H9 (cell line): ENCODE data around the gene ZNF423. TPM values are rescaled to one million over a fixed set of nuclear protein-coding genes. Genes with fewer than 3 reads are reported as not detected.

Experiments
- DNase-seq: peaks from one replicate; pipeline ENCODE4 v3.0.0-alpha.2; 2017
- H2AFZ ChIP-seq: one replicate; pipeline ENCODE4 v1.6.1; 2013; ENCODE audit warnings: mild to moderate bottlenecking, low read length, control low read depth, moderate library complexity
- H2AK5ac ChIP-seq: 2 replicates; pipeline ENCODE4 v1.6.1; 2013; ENCODE audit warnings: low read length, control low read depth, mixed read lengths; ENCODE audit not compliant: insufficient read length
- H2BK120ac ChIP-seq: one replicate; pipeline ENCODE4 v1.6.1; 2013; ENCODE audit warnings: low read depth, mild to moderate bottlenecking, low read length, control low read depth, inconsistent platforms; ENCODE audit not compliant: poor library complexity, severe bottlenecking
- H2BK12ac ChIP-seq: 2 replicates; pipeline ENCODE4 v1.6.1; 2013; ENCODE audit warnings: low read length, control low read depth, mixed read lengths, low read depth; ENCODE audit not compliant: insufficient read length
- H2BK15ac ChIP-seq: 2 replicates; pipeline ENCODE4 v1.6.1; 2013; ENCODE audit warnings: low read depth, low read length, control low read depth
- H2BK20ac ChIP-seq: one replicate; pipeline ENCODE4 v1.6.1; 2013; ENCODE audit warnings: low read depth, mild to moderate bottlenecking, low read length, control low read depth, inconsistent platforms; ENCODE audit not compliant: poor library complexity, severe bottlenecking
- H2BK5ac ChIP-seq: 2 replicates; pipeline ENCODE4 v1.6.1; 2013; ENCODE audit warnings: low read length, control low read depth, mixed read lengths; ENCODE audit not compliant: insufficient read length
- H3K14ac ChIP-seq: 2 replicates; pipeline ENCODE4 v1.6.1; 2013; ENCODE audit warnings: low read length, control low read depth; ENCODE audit not compliant: insufficient read depth
- H3K18ac ChIP-seq: 2 replicates; pipeline ENCODE4 v1.6.1; 2013; ENCODE audit warnings: low read depth, mild to moderate bottlenecking, mixed read lengths, low read length, control low read depth; ENCODE audit not compliant: insufficient read length
- H3K23ac ChIP-seq: 2 replicates; pipeline ENCODE4 v1.6.1; 2013; ENCODE audit warnings: low read length, control low read depth, mixed read lengths, low read depth; ENCODE audit not compliant: insufficient read length
- H3K23me2 ChIP-seq: 2 replicates; pipeline ENCODE4 v1.6.1; 2013; ENCODE audit warnings: low read depth, mild to moderate bottlenecking, mixed read lengths, low read length, control low read depth; ENCODE audit not compliant: insufficient read length, poor library complexity, severe bottlenecking
- H3K27ac ChIP-seq: 2 replicates; pipeline ENCODE4 v1.5.1; 2013; ENCODE audit warnings: low read length, control low read depth, mixed read lengths, low read depth; ENCODE audit not compliant: insufficient read length
- H3K27me3 ChIP-seq: 2 replicates; pipeline ENCODE4 v1.6.1; 2013; ENCODE audit warnings: low read length, control low read depth, inconsistent platforms; ENCODE audit not compliant: insufficient read depth
- H3K4ac ChIP-seq: 2 replicates; pipeline ENCODE4 v1.6.1; 2013; ENCODE audit warnings: low read depth, mild to moderate bottlenecking, control low read depth, inconsistent platforms, low read length, moderate library complexity
- H3K4me1 ChIP-seq: 2 replicates; pipeline ENCODE4 v1.6.1; 2013; ENCODE audit warnings: low read length, control low read depth, inconsistent platforms; ENCODE audit not compliant: insufficient read depth
- H3K4me2 ChIP-seq: 2 replicates; pipeline ENCODE4 v1.6.1; 2013; ENCODE audit warnings: low read length, control low read depth, mixed read lengths; ENCODE audit not compliant: insufficient read length, insufficient read depth
- H3K56ac ChIP-seq: 2 replicates; pipeline ENCODE4 v1.6.1; 2013; ENCODE audit warnings: low read depth, mild to moderate bottlenecking, mixed read lengths, low read length, control low read depth; ENCODE audit not compliant: insufficient read length
- H3K79me1 ChIP-seq: 2 replicates; pipeline ENCODE4 v1.6.1; 2013; ENCODE audit warnings: low read depth, mild to moderate bottlenecking, moderate library complexity, low read length, control low read depth, inconsistent platforms; ENCODE audit not compliant: insufficient read depth, poor library complexity, severe bottlenecking
- H3K79me2 ChIP-seq: 2 replicates; pipeline ENCODE4 v1.6.1; 2013; ENCODE audit warnings: low read length, control low read depth, inconsistent platforms; ENCODE audit not compliant: insufficient read depth
- H3K9ac ChIP-seq: 2 replicates; pipeline ENCODE4 v1.6.1; 2013; ENCODE audit warnings: low read length, control low read depth, mixed read lengths; ENCODE audit not compliant: insufficient read length; ENCODE audit errors: extremely low read depth
- H3K9me3 ChIP-seq: one replicate; pipeline ENCODE4 v1.6.1; 2013; ENCODE audit warnings: low read depth, low read length, inconsistent platforms; ENCODE audit not compliant: control insufficient read depth
- H3T11ph ChIP-seq: one replicate; pipeline ENCODE4 v1.6.1; 2013; ENCODE audit warnings: mild to moderate bottlenecking, low read length, control low read depth, inconsistent platforms
- H4K20me1 ChIP-seq: one replicate; pipeline ENCODE4 v1.6.1; 2013; ENCODE audit not compliant: control insufficient read depth, insufficient read length, insufficient read depth
- H4K5ac ChIP-seq: 2 replicates; pipeline ENCODE4 v1.6.1; 2013; ENCODE audit warnings: low read depth, mild to moderate bottlenecking, mixed read lengths, low read length, control low read depth; ENCODE audit not compliant: insufficient read length
- H4K8ac ChIP-seq: replicated peaks from 2 replicates; pipeline ENCODE4 v1.6.1; 2013; ENCODE audit warnings: low read length, control low read depth, mixed read lengths, low read depth; ENCODE audit not compliant: insufficient read length
- H4K91ac ChIP-seq: 2 replicates; pipeline ENCODE4 v1.6.1; 2013; ENCODE audit warnings: low read depth, mild to moderate bottlenecking, moderate library complexity, mixed read lengths, low read length, control low read depth; ENCODE audit not compliant: insufficient read length
- H3K27ac Mint-ChIP-seq, 3 experiments: 2 replicates in 2 of 3; 3 replicates in 1 of 3; pipeline ENCODE4 v1.8.0; 2020 to 2021; ENCODE audit warnings: mixed read lengths in 3 of 3, mild to moderate bottlenecking in 1 of 3, moderate library complexity in 1 of 3
- H3K27me3 Mint-ChIP-seq: 2 replicates; pipeline ENCODE4 v1.8.0; 2021; ENCODE audit warnings: low read depth, mild to moderate bottlenecking, moderate library complexity, mixed read lengths
- H3K36me3 Mint-ChIP-seq, 3 experiments: 2 replicates in 2 of 3; 3 replicates in 1 of 3; pipeline ENCODE4 v1.8.0; 2020 to 2021; ENCODE audit warnings: low read depth in 3 of 3, mixed read lengths in 3 of 3; ENCODE audit not compliant: insufficient read depth in 1 of 3
- H3K4me1 Mint-ChIP-seq, 2 experiments: 2 replicates each; pipeline ENCODE4 v1.8.0; 2020; ENCODE audit warnings: mixed read lengths in 2 of 2
- H3K4me3 Mint-ChIP-seq, 2 experiments: 2 replicates in 1 of 2; 3 replicates in 1 of 2; pipeline ENCODE4 v1.8.0; 2020 to 2021; ENCODE audit warnings: mild to moderate bottlenecking in 2 of 2, mixed read lengths in 2 of 2, moderate library complexity in 1 of 2
- H3K9me3 Mint-ChIP-seq, 2 experiments: 2 replicates in 1 of 2; 3 replicates in 1 of 2; pipeline ENCODE4 v1.8.0; 2020; ENCODE audit warnings: mild to moderate bottlenecking in 2 of 2, mixed read lengths in 2 of 2, moderate library complexity in 1 of 2
- CTCF ChIP-seq: fragments of 200-600 bp; sonication (generic); conservative IDR thresholded peaks from 3 replicates; pipeline ENCODE4 v1.8.0; 2021; ENCODE audit warnings: antibody characterized with exemption, mild to moderate bottlenecking
- WGBS: extraction: QIAGEN DNeasy Blood & Tissue Kit; methylation state at CpG from one replicate; pipeline ENCODE4 v1.1.7; 2013; ENCODE audit warnings: missing lambda C conversion rate, low lambda C conversion rate, mixed read lengths; ENCODE audit not compliant: insufficient read length; ENCODE audit errors: extremely low coverage; 5-methylcytosine and 5-hydroxymethylcytosine counted together
- total RNA-seq: library from RNA; stranded (reverse); gene quantifications from 2 replicates; pipeline ENCODE4 v1.2.1, GENCODE V29; 2021

Gene ZNF423
- total RNA-seq, 1 experiment from 2014 or later, result 51.5 TPM

- Mint-ChIP-seq H3K27ac (peak overlapping the region in 1 of 3 experiments; percentile 55; a peak in 1 of 7 replicates), H3K4me3 (no peak overlapping the region), H3K9me3 (peaks cover 5 to 6% of the 10 kb centered on the region in 2 experiments; a peak in 3 of 5 replicates), H3K4me1 (peaks cover 6 to 12% of the 10 kb centered on the region in 2 experiments; a peak in 3 of 4 replicates), H3K27me3 (peaks cover 21% of the 10 kb centered on the region), H3K36me3 (peaks cover 0 to 6% (median 0%) of the 10 kb centered on the region in 3 experiments; a peak in 2 of 7 replicates)
- H3K4ac ChIP-seq, result no peak overlapping the region
- no peaks in the 10 kb centered on the region for H3K23me2 ChIP-seq
- H4K91ac ChIP-seq, result no peak overlapping the region
- H3K4me2 ChIP-seq, result no peak overlapping the region
- H3K56ac ChIP-seq, result no peak overlapping the region
- no peak overlapping the region for H4K8ac ChIP-seq
- no peak overlapping the region for H4K5ac ChIP-seq
- H3K9ac ChIP-seq, result no peak overlapping the region
- DNase-seq, result no peak
- no peaks in the 10 kb centered on the region for H3K4me1 ChIP-seq
- H2BK20ac ChIP-seq, result no peak overlapping the region
- no peak overlapping the region for H3K23ac ChIP-seq
- no peak overlapping the region for H3K27ac ChIP-seq
- no peak overlapping the region for H3K18ac ChIP-seq
- no peak overlapping the region for H2AFZ ChIP-seq
- H3K14ac ChIP-seq, result no peak overlapping the region
- whole genome bisulfite sequencing, result no CpG with 5 or more reads among the region's 5 CpGs
- TF ChIP-seq CTCF, result no peak
- no peak overlapping the region for H3T11ph ChIP-seq
- no peak overlapping the region for H2BK120ac ChIP-seq
- H3K79me2 ChIP-seq, result no peaks in the 10 kb centered on the region
- H3K9me3 ChIP-seq, result no peaks in the 10 kb centered on the region
- H2BK5ac ChIP-seq, result no peak overlapping the region
- no peak overlapping the region for H2BK15ac ChIP-seq
- no peaks in the 10 kb centered on the region for H4K20me1 ChIP-seq
- H3K27me3 ChIP-seq, result no peaks in the 10 kb centered on the region
- H2AK5ac ChIP-seq, result no peak overlapping the region
- no peak overlapping the region for H2BK12ac ChIP-seq
- no peaks in the 10 kb centered on the region for H3K79me1 ChIP-seq
These were observed 33.9 kb upstream of the ZNF423 start for GRCh38 chr16:49889725-49890397.
